Gastroesophageal sphincter (tissue), 4 donors: ENCODE measurements around the gene HES4. TPM values are rescaled to one million over a fixed set of nuclear protein-coding genes. Genes with fewer than 3 reads are reported as not detected.

Source experiments
- ATAC-seq: fragments of 150-250 bp; one replicate; pipeline ENCODE4 v1.9.1; 2016; ENCODE audit warnings: mild to moderate bottlenecking, moderate library complexity
- H3K27ac ChIP-seq, 4 donors: fragments of 200-600 bp; sonication (generic) in 3 of 4; 1 replicate in 3 of 4; 2 replicates in 1 of 4; pipeline ENCODE4 v1.5.1; 2016 to 2019
- H3K27me3 ChIP-seq: fragments of 200-600 bp; sonication (generic); one replicate; pipeline ENCODE4 v1.5.1; 2019
- H3K36me3 ChIP-seq, 2 donors: fragments of 200-600 bp; sonication (generic); one replicate each; pipeline ENCODE4 v1.5.1; 2019; ENCODE audit warnings: control low read depth in 1 of 2
- H3K4me1 ChIP-seq, 3 donors: fragments of 200-600 bp; sonication (generic); 1 replicate in 2 of 3; 2 replicates in 1 of 3; pipeline ENCODE4 v1.5.1; 2016 to 2019; ENCODE audit warnings: control low read depth in 2 of 3
- H3K4me3 ChIP-seq, 2 donors: fragments of 200-600 bp; sonication (generic); one replicate each; pipeline ENCODE4 v1.5.1; 2019; ENCODE audit warnings: mild to moderate bottlenecking in 1 of 2, moderate library complexity in 1 of 2
- H3K9me3 ChIP-seq, 3 donors: fragments of 200-600 bp; sonication (generic); one replicate each; pipeline ENCODE4 v1.5.1; 2017 to 2019; ENCODE audit warnings: control low read depth in 2 of 3
- CTCF ChIP-seq, 4 experiments: fragments of 200-600 bp in 2 of 4; fragments of 450-650 bp in 2 of 4; sonication (generic) in 1 of 4; IDR thresholded peaks; one replicate each; pipeline ENCODE4 v1.5.1; 2017 to 2019; ENCODE audit warnings: antibody characterized with exemption in 4 of 4, mild to moderate bottlenecking in 2 of 4, moderate library complexity in 2 of 4
- EP300 ChIP-seq: sonication (generic); formaldehyde crosslinking; IDR thresholded peaks from one replicate; pipeline ENCODE4 v1.6.1; 2017; ENCODE audit warnings: antibody characterized with exemption, mild to moderate bottlenecking
- POLR2A ChIP-seq, 2 donors: fragments of 450-650 bp; IDR thresholded peaks; one replicate each; pipeline ENCODE4 v1.6.1; 2017; ENCODE audit warnings: antibody characterized with exemption in 2 of 2, mild to moderate bottlenecking in 2 of 2, moderate library complexity in 1 of 2
- POLR2AphosphoS5 ChIP-seq: sonication (generic); formaldehyde crosslinking; IDR thresholded peaks from one replicate; pipeline ENCODE4 v1.6.1; 2017; ENCODE audit warnings: antibody characterized with exemption
- WGBS, 2 donors: methylation state at CpG; one replicate each; pipeline ENCODE4 v1.1.5; 2018; ENCODE audit warnings: low coverage in 1 of 2; 5-methylcytosine and 5-hydroxymethylcytosine counted together
- total RNA-seq, 4 donors: library from RNA; depleted of rRNA; stranded (reverse); fragments of >200 nt; gene quantifications; one replicate each; pipeline ENCODE4 v1.1.0, GENCODE V29; 2016

The HES4 gene
- total RNA-seq, 4 donors from 2014 or later = 33.6 to 77.6 (median 48.4) TPM

DNA sequence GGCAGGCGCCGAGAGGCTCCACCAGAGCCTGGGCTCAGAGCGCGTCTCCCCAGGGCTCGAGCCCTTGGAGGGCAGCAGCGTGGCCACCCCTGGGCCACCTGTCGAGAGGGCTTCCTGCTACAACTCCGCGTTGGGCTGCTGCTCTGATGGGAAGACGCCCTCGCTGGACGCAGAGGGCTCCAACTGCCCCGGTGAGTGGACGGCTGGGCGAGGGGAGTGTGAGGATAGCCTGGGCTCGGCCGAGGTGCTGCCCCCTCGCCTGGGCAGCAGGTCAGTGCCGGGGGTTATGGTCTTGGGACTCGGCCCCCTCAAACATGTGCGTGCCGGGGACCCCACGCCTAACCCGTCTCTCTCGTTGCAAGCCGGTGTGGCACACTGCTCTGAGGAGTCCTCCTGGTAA, 46.9 kb upstream of the HES4 start:
- Histone ChIP-seq H3K36me3 (peaks cover 0 to 86% of the 10 kb centered on the region in 2 donors), H3K27ac (no peak overlapping the region), H3K9me3 (no peaks in the 10 kb centered on the region), H3K4me1 (no peaks in the 10 kb centered on the region), H3K4me3 (no peak overlapping the region), H3K27me3 (no peaks in the 10 kb centered on the region)
- TF ChIP-seq POLR2AphosphoS5 = no peak
- TF ChIP-seq EP300 = no peak
- TF ChIP-seq POLR2A (IDR thresholded peaks at IDR 0.05) = no peak
- TF ChIP-seq CTCF (IDR thresholded peaks at IDR 0.05) = no peak
- WGBS, 2 donors = 93% methylated on average over 5 of the region's 26 CpGs; no CpG with 5 or more reads in 1 of the 2 donors
- ATAC-seq = no peak

DNA sequence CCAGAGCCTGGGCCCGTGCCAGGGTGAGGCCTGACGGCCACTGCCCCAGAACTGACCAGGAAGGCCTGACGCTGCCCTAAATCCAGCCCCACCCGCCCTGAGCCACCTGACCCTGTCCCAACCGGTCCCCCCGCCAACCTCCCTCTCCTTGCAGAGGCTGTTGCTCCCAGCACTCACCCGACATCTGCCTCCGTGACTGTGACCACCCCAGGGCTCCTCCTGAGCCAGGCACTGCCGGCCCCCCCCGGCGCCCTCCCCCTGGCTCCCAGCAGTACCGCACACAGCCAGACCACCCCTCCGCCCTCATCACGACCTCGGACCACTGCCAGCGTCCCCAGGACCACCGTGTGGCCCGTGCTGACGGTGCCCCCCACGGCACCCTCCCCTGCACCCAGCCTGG, 46.3 kb upstream of the HES4 start:
- 90% methylated on average over 8 of the region's 20 CpGs; no CpG with 5 or more reads in 1 of the 2 donors for WGBS, 2 donors

GRCh38 chr1:1045129-1045528, 45.2 kb upstream of the HES4 start:
- no peak for TF ChIP-seq POLR2AphosphoS5
- TF ChIP-seq CTCF (IDR thresholded peaks at IDR 0.05) = no peak
- no peak for TF ChIP-seq POLR2A (IDR thresholded peaks at IDR 0.05)
- TF ChIP-seq EP300 = no peak
- H3K9me3 ChIP-seq = no peaks in the 10 kb centered on the region
- WGBS, 2 donors = 83% methylated on average over 1 of the region's 23 CpGs; no CpG with 5 or more reads in 1 of the 2 donors
- H3K36me3 ChIP-seq = peaks cover 0 to 69% of the 10 kb centered on the region in 2 donors
- H3K4me3 ChIP-seq = no peak overlapping the region
- H3K27ac ChIP-seq = no peak overlapping the region
- no peaks in the 10 kb centered on the region for H3K27me3 ChIP-seq
- peaks cover 0 to 12% (median 4%) of the 10 kb centered on the region in 3 donors for H3K4me1 ChIP-seq
- no peak for ATAC-seq

More for the DNA sequence above, 46.3 kb upstream of the HES4 start:
- Histone ChIP-seq H3K9me3 (no peaks in the 10 kb centered on the region), H3K4me1 (peaks cover 0 to 3% (median 0%) of the 10 kb centered on the region in 3 donors), H3K27me3 (no peaks in the 10 kb centered on the region), H3K4me3 (no peak overlapping the region), H3K27ac (no peak overlapping the region), H3K36me3 (peaks cover 0 to 81% of the 10 kb centered on the region in 2 donors)
- no peak for ATAC-seq
- TF ChIP-seq POLR2AphosphoS5 = no peak
- TF ChIP-seq CTCF (IDR thresholded peaks at IDR 0.05) = no peak
- TF ChIP-seq POLR2A (IDR thresholded peaks at IDR 0.05) = no peak
- TF ChIP-seq EP300 = no peak

DNA sequence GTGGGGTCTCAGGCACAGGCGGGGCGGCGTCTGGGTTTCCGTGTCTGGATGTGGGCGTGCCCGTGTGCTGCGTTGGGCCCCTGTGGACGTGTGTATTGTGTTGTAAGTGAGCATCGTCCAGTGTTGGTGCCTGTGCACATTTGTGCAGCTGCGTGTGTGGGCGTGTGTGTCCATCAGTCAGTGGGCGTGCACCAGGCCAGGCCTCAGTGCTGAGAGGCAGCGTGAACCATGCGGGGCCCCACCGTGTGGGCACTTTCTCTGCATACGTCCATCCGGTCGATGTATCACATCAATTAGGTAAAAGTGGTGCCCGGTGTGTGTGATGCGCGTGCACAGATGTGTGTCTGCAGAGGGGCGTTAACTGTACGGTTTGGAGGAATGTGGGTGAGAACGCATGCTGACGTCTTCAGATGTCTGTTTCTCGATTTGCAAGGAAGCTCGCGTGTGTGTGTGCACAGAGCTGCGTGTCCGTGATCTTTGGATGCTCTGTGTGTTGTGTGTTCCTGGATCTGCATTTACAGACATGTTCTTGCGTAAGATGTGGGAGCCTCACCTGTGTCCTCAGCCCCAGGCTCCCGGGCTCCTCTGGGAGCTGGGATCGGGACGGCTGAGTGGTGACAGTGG, 44.7 kb upstream of the HES4 start:
- Histone ChIP-seq H3K27me3 (no peaks in the 10 kb centered on the region), H3K4me1 (peaks cover 3 to 18% (median 10%) of the 10 kb centered on the region in 3 donors), H3K27ac (no peak overlapping the region), H3K4me3 (no peak overlapping the region), H3K36me3 (peaks cover 0 to 64% of the 10 kb centered on the region in 2 donors), H3K9me3 (no peaks in the 10 kb centered on the region)
- TF ChIP-seq CTCF (IDR thresholded peaks at IDR 0.05) = no peak
- TF ChIP-seq POLR2A (IDR thresholded peaks at IDR 0.05) = no peak
- no peak for TF ChIP-seq EP300
- TF ChIP-seq POLR2AphosphoS5 = no peak
- 81 to 87% methylated on average over 9 to 14 of the region's 34 CpGs for WGBS, 2 donors
- ATAC-seq = no peak

- peaks cover 3 to 24% (median 12%) of the 10 kb centered on the region in 3 donors for H3K4me1 ChIP-seq
- no peak overlapping the region for H3K4me3 ChIP-seq
- WGBS, 2 donors = no CpG with 5 or more reads among the region's 33 CpGs
- no peaks in the 10 kb centered on the region for H3K27me3 ChIP-seq
- H3K36me3 ChIP-seq = peaks cover 0 to 59% of the 10 kb centered on the region in 2 donors
- no peaks in the 10 kb centered on the region for H3K9me3 ChIP-seq
- ATAC-seq = no peak
- no peak overlapping the region for H3K27ac ChIP-seq
- TF ChIP-seq POLR2A (IDR thresholded peaks at IDR 0.05) = no peak
- no peak for TF ChIP-seq CTCF (IDR thresholded peaks at IDR 0.05)
- no peak for TF ChIP-seq POLR2AphosphoS5
- no peak for TF ChIP-seq EP300
Observed at GRCh38 chr1:1043921-1044320, 44.0 kb upstream of the HES4 start.
